Forelimb muscle (tissue), 1 donor: ENCODE data around the gene PRDM5. TPM values are rescaled to one million over a fixed set of nuclear protein-coding genes. Genes with fewer than 3 reads are reported as not detected.
A peak's percentile ranks its signal among the peaks of the same experiment; 100 is the strongest.

Experiments used
- DNase-seq: peaks from one replicate; pipeline ENCODE4 v3.0.0-alpha.2; 2013; ENCODE audit warnings: low read depth
- polyA plus RNA-seq: library from polyadenylated mRNA; unstranded; fragments of 120-200 nt; gene quantifications from one replicate; pipeline ENCODE4 v1.2.1, GENCODE V29; 2013; ENCODE audit not compliant: insufficient read length

The PRDM5 gene
- polyA plus RNA-seq, 1 donor, result 9.0 TPM

GRCh38 chr4:120903419-120903818, 19.1 kb downstream of the PRDM5 start:
- DNase-seq, result no peak

DNA sequence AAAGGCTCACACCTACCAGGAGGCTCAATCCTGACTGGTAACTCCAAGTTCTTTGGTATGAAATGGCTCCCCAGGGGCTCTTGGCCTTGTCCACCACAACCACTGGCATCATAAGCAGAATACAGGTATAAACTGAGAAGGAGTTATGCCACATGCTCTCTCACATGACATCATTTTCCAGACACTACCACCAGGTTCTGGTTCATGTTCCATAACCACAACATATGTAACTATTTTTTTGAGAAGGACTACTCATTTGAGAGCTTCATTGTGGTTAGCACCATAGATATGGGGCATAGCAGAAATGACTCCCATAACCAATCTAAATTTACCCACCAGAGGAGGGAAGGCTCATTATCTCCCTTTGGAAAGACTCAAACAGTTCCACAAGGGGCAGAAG, 19.6 kb downstream of the PRDM5 start:
- DNase-seq, result no peak

GRCh38 chr4:120901731-120902130, 20.8 kb downstream of the PRDM5 start:
- DNase-seq, result no peak

GRCh38 chr4:120897981-120898719, 24.4 kb downstream of the PRDM5 start:
- DNase-seq, result no peak

GRCh38 chr4:120895554-120895953, 27.0 kb downstream of the PRDM5 start:
- DNase-seq, result no peak

- no peak for DNase-seq
Observed at GRCh38 chr4:120893314-120893713, 29.2 kb downstream of the PRDM5 start.

DNA sequence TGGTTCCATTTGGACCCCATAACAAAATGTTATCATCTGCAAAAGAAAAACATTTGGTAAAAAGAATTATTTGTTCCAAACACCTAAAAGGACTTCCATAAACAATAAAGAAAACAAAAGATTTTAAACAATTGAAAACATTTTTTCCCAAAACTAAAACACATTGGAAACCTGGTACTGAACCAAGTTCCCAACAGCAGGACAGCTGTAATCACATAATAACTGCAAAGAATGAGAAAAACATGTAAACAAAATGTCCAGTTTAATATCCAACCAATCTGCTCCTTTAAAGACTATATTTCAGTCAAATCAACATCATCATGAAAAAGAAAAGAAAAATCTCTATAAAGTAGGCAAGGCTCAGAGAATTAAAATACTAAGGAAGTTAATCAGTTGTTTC, 36.3 kb downstream of the PRDM5 start:
- peak; percentile 32 for DNase-seq

- DNase-seq, result no peak
Observed at GRCh38 chr4:120881846-120882245, 40.7 kb downstream of the PRDM5 start.

- no peak for DNase-seq
Observed at GRCh38 chr4:120881351-120881750, 41.2 kb downstream of the PRDM5 start.

- no peak for DNase-seq
Observed at GRCh38 chr4:120877021-120877420, 45.5 kb downstream of the PRDM5 start.

DNA sequence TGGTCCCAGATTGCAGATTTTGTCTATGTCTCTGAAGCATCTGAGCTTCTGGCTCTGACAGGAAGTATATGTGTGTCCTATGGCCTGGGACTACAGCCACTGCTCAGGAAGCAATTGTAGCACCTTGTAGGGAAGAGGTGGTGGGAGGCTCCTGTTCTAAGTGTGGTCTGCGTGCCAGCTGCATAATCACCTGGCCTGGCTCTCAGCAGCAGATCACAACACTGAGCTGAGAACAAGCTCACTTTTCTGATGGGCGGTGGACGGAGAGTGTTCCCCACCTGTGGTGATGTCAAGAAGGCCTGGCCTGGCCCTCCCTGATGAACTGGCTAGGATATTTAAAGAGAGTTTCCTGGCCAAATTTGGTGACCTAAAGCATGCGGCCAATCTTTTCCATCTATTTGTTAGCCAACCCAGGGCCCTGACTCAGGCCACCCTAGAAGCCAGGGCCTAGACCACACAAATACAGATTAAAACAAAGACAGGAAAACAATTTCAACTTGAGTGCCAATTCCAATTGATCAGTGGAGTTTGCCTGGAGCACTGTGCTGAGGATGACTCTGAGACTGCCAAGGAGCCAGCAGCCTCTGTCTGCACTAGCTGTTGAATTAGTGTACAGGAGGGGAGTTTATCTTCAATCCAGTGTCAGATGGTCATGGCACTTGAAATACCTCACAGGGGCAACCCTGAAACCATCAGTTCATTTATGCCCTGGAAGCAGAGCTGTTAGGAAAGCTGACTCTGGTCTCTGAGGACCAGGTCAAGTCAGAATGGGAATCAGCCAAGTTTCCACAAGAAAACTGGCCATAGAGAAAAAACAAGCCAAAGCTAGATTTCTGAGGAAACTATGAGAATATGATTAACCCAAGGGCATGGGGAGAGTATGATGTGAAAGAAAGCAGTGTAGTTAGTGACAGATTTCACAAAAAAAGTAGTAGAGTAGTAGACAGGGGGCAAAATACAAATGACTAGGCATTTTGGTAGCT, 47.4 kb downstream of the PRDM5 start:
- DNase-seq, result no peak

GRCh38 chr4:120873554-120873953, 49.0 kb downstream of the PRDM5 start:
- no peak for DNase-seq

- no peak for DNase-seq
Observed at GRCh38 chr4:120871173-120871572, 51.4 kb downstream of the PRDM5 start.

DNA sequence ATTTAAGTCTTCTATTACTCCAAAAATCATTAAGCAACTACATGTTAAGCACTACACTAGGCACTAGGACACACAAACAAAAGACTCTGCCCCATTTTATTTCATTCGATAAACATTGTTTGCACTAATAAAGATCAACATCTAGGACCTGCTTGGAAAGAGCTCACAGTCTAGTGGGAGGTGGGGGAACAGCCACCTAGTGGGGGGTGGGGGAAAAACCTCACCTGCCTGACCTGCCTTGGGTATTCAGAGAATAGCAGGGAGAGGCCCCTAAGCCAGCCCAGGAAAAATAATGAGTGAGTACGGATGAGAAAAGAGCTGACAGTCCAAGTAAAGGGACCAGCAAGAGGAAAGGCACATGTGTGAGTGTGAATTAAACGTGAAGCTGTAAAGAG, 52.2 kb downstream of the PRDM5 start:
- no peak for DNase-seq

DNA sequence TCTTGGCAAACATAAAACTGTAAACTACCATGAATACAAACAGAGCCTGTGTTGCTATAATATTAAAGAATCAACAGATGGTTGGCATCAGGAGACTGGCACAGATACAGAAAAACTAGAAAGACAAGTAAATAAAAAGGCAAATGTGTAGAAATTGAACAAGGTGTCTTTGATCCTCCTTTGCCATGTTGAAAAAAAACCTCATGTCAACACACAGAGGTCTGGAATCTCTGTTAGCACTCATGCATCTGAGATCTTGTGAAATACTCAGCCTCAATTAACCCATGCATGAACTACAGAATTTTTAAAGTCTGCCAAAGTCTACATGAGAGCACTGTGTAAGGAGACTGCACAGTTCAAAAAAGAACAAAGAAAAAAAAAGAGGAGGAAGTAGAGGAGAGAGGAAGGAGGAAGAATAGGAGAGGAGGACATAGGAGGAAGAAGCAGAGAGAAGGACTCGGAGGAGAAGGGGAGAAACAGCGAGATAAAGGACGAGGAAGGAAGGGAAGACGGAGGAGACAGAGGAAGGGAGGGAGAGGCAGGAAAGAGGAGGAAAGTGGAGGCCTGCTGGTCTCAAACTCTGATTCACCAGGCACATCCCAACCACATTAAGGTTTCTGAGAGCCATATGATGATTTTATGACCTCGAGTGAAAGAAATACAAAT, 52.8 kb downstream of the PRDM5 start:
- DNase-seq, result no peak

GRCh38 chr4:120867506-120867905, 55.0 kb downstream of the PRDM5 start:
- no peak for DNase-seq

DNA sequence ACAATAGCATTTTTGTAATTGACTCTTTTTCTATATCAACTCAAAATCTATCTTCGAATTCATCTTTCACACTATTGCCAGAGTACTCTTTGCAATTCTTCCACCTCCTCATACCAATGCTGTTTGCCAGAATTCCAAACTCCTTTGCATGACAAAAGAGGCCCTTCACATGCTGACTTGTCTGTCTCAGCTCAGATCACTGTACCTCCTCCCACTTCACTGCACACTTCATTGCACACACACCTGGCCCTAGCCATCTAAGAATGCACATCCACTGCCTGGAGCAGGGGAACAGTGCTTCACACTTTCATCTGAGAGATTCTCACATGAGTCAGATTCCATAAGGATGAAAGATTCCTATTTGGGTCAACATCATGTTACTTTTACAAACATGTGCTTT, 56.5 kb downstream of the PRDM5 start:
- no peak for DNase-seq

- no peak for DNase-seq
Observed at GRCh38 chr4:120864969-120865368, 57.6 kb downstream of the PRDM5 start.

DNA sequence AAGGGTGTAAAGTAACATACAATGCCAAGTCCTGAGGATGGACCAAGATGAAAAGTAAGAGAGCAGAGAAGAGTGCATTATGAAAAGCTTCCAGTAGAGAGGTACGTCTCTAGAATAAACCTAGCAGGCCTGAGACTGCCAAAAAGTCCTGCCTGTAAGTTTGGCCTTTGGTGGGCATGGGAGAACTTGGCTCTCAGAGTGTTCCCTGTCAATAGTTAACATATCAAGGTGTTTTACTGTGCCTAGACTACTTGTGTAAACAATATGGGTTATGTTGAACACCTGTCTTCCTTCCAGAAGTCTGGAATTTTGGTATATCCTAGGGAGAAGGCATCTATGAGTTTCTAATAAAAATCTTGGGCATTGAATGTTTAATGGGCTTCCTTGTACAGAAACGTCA, 60.1 kb downstream of the PRDM5 start:
- no peak for DNase-seq

GRCh38 chr4:120861852-120862251, 60.7 kb downstream of the PRDM5 start:
- no peak for DNase-seq

GRCh38 chr4:120858776-120859175, 63.8 kb downstream of the PRDM5 start:
- no peak for DNase-seq

- no peak for DNase-seq
Observed at GRCh38 chr4:120857312-120857711, 65.2 kb downstream of the PRDM5 start.
